ENCODE results near the gene MAOB.

The MAOB gene

GRCh38 chrX:43718546-43718945 is 163.7 kb downstream of the MAOB start:
- DNase-seq (ENCODE audit: low read depth) = no peak
- no peak overlapping the region for H3K4me3 ChIP-seq (replicated peaks; ENCODE audit: low read depth, low read length)
- TF ChIP-seq CTCF (IDR thresholded peaks at IDR 0.05; ENCODE audit: low read length, missing control alignments) = no peak

GRCh38 chrX:43718081-43718480 is 164.2 kb downstream of the MAOB start:
- no peak for TF ChIP-seq CTCF (IDR thresholded peaks at IDR 0.05; ENCODE audit: low read length, missing control alignments)
- no peak for DNase-seq (ENCODE audit: low read depth)
- no peak overlapping the region for H3K4me3 ChIP-seq (replicated peaks; ENCODE audit: low read depth, low read length)

GRCh38 chrX:43717161-43717560 is 165.1 kb downstream of the MAOB start:
- H3K4me3 ChIP-seq (replicated peaks; ENCODE audit: low read depth, low read length) = no peak overlapping the region
- no peak for DNase-seq (ENCODE audit: low read depth)
- no peak for TF ChIP-seq CTCF (IDR thresholded peaks at IDR 0.05; ENCODE audit: low read length, missing control alignments)

- TF ChIP-seq CTCF (IDR thresholded peaks at IDR 0.05; ENCODE audit: low read length, missing control alignments) = no peak
- no peak for DNase-seq (ENCODE audit: low read depth)
- H3K4me3 ChIP-seq (replicated peaks; ENCODE audit: low read depth, low read length) = no peak overlapping the region
Observed at GRCh38 chrX:43716696-43717095, 165.6 kb downstream of the MAOB start.
